HG03159 (cell line): ENCODE data around the gene CAMK4.

Source experiments
- ATAC-seq: cut with Tn5 transposase; IDR thresholded peaks from one replicate; pipeline ENCODE4 v1.9.1; 2021; ENCODE audit warnings: mild to moderate bottlenecking, moderate library complexity; ENCODE audit not compliant: unreplicated experiment

Gene CAMK4

DNA sequence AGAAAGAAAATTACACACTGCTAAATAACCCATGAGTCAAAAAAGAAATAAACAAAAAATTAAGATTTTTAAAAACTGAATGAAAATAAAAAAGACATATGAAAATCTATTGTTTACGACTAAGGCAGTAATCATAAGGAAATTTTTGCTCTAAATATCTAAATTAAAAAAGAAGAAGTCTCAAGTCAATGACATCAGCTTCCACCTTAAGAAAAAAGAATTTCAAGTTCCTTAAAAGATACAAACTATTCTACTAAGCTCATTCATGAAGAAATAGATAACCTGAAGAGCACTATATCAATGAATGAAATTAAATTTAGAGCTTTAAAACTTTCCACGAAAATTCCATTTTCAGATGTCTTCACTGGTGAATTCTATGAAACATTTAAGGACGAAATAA is 303.9 kb downstream of the CAMK4 start:
- no peak for ATAC-seq

DNA sequence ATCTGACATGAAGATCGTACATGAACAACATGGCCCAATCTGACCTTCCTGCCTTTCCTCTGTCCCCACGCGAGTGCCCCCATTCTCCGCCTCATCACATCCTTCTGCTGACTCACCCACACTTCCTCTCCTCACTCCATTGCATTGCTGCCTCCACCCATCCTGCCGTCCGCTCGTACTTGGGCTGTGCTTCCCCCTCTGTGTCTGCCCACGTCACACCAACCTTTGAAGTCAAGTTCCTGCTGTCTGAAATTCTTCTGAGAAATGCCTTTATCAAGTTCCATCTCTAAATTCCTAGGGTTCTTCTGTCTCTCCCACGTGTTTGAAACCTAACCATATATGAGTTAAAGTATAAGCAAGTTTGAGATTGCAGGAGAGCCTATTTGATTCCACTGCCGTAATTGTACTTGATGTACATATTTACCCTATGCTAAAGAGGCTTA is 306.1 kb downstream of the CAMK4 start:
- ATAC-seq, result peak; percentile 84

- no peak for ATAC-seq
Observed at GRCh38 chr5:111532886-111533582, 308.9 kb downstream of the CAMK4 start.

- no peak for ATAC-seq
Observed at GRCh38 chr5:111535879-111536549, 311.8 kb downstream of the CAMK4 start.

- ATAC-seq, result no peak
Observed at GRCh38 chr5:111537141-111538024, 313.2 kb downstream of the CAMK4 start.
